Heart left ventricle (tissue), 13 donors: ENCODE measurements around the gene TMEM72.

Experiments
- CTCF ChIP-seq, 12 donors: fragments of 200-600 bp; sonication (generic) in 4 of 12; IDR thresholded peaks; one replicate each; pipeline versions ENCODE4 v1.5.0 to v1.8.0; 2018 to 2022; ENCODE audit warnings: antibody characterized with exemption in 12 of 12, mild to moderate bottlenecking in 5 of 12
- POLR2A ChIP-seq, 2 donors: fragments of 450-650 bp; IDR thresholded peaks; one replicate each; pipeline ENCODE4 v1.6.1; 2017; ENCODE audit warnings: antibody characterized with exemption in 2 of 2, mild to moderate bottlenecking in 2 of 2, moderate library complexity in 2 of 2
- donor health status: ischemic (EF 13 %, LVEDD 7.1; RV severe dilation, severe dysfunction).
- donor health status: DM: no; HTN: yes; CAD: no.
- donor health status: DM: no; HTN: no; CAD: no.
- donor health status: ischemic (EF 25% LVEDD 6.9; RV normal size, moderate dysfunction).
- donor health status: ischemic (EF 25% LVEDD 5.7; RV mildly dilated, moderate dysfunction).
- donor health status: ischemic (EF 35%, LVEDD 5.7; RV mildly dilated, moderate dysfunction).
- donor health status: nonischemic (EF 11% LVEDD 7.7; RV severe dilation, severe dysfunction).
- donor health status: DM: yes; HTN: yes; CAD: no.
- donor health status: PGD.
- donor health status: ischemic (EF 29% LVEDD 5.4; RV normal size, mild dysfunction).
- donor health status: nonischemic (EF 23%, LVEDD 6.1; RV moderate dilation, normal function).

GRCh38 chr10:44977287-44978212 lies 66.4 kb downstream of the TMEM72 start:
- no peak for TF ChIP-seq CTCF (IDR thresholded peaks at IDR 0.05)
- TF ChIP-seq POLR2A (IDR thresholded peaks at IDR 0.05): no peak
